HEK293 (cell line): ENCODE data around the gene GLI1.

Source experiments
- BCL11B ChIP-seq: fragments of 450-650 bp; formaldehyde crosslinking; IDR thresholded peaks from 2 replicates; pipeline ENCODE4 v1.5.1; 2016; ENCODE audit warnings: low read depth, missing biosample characterization, missing genetic modification characterization
- KLF10 ChIP-seq: fragments of 450-650 bp; IDR thresholded peaks from 2 replicates; pipeline ENCODE4 v1.5.1; 2018; ENCODE audit warnings: missing biosample characterization, mild to moderate bottlenecking, missing genetic modification characterization
- KLF16 ChIP-seq: fragments of 450-650 bp; formaldehyde crosslinking; IDR thresholded peaks from 2 replicates; pipeline ENCODE4 v1.5.1; 2017; ENCODE audit warnings: missing biosample characterization, missing genetic modification characterization
- KLF8 ChIP-seq: fragments of 450-650 bp; formaldehyde crosslinking; IDR thresholded peaks from 2 replicates; pipeline ENCODE4 v1.5.1; 2016; ENCODE audit warnings: missing biosample characterization, missing genetic modification characterization
- SP3 ChIP-seq: fragments of 450-650 bp; formaldehyde crosslinking; IDR thresholded peaks from 2 replicates; pipeline ENCODE4 v1.5.1; 2016; ENCODE audit warnings: missing biosample characterization, missing genetic modification characterization
- ZFP37 ChIP-seq: fragments of 450-650 bp; formaldehyde crosslinking; IDR thresholded peaks from 2 replicates; pipeline ENCODE4 v1.5.1; 2016; ENCODE audit warnings: missing biosample characterization, missing genetic modification characterization
- ZNF133 ChIP-seq: fragments of 450-650 bp; formaldehyde crosslinking; IDR thresholded peaks from 2 replicates; pipeline ENCODE4 v1.5.1; 2016; ENCODE audit warnings: missing biosample characterization, missing genetic modification characterization
- ZNF169 ChIP-seq: fragments of 450-650 bp; formaldehyde crosslinking; IDR thresholded peaks from 2 replicates; pipeline ENCODE4 v1.5.1; 2016; ENCODE audit warnings: missing biosample characterization, missing genetic modification characterization
- ZNF202 ChIP-seq: fragments of 450-650 bp; formaldehyde crosslinking; IDR thresholded peaks from 2 replicates; pipeline ENCODE4 v1.5.1; 2016; ENCODE audit warnings: missing biosample characterization, missing genetic modification characterization, borderline replicate concordance
- ZNF211 ChIP-seq: fragments of 450-650 bp; formaldehyde crosslinking; IDR thresholded peaks from 2 replicates; pipeline ENCODE4 v1.5.1; 2016; ENCODE audit warnings: low read depth, missing biosample characterization, missing genetic modification characterization
- ZNF214 ChIP-seq: fragments of 450-650 bp; formaldehyde crosslinking; IDR thresholded peaks from 2 replicates; pipeline ENCODE4 v1.5.1; 2017; ENCODE audit warnings: missing biosample characterization, mild to moderate bottlenecking, missing genetic modification characterization, borderline replicate concordance
- ZNF223 ChIP-seq: fragments of 450-650 bp; formaldehyde crosslinking; IDR thresholded peaks from 2 replicates; pipeline ENCODE4 v1.5.1; 2016; ENCODE audit warnings: missing biosample characterization, missing genetic modification characterization
- ZNF239 ChIP-seq: fragments of 450-650 bp; formaldehyde crosslinking; IDR thresholded peaks from 2 replicates; pipeline ENCODE4 v1.5.1; 2016; ENCODE audit warnings: missing biosample characterization, missing genetic modification characterization
- ZNF24 ChIP-seq: fragments of 450-650 bp; formaldehyde crosslinking; IDR thresholded peaks from 2 replicates; pipeline ENCODE4 v1.5.1; 2016; ENCODE audit warnings: missing biosample characterization, missing genetic modification characterization
- ZNF302 ChIP-seq: fragments of 450-650 bp; formaldehyde crosslinking; IDR thresholded peaks from 2 replicates; pipeline ENCODE4 v1.5.1; 2016; ENCODE audit warnings: missing biosample characterization, missing genetic modification characterization, low read depth
- ZNF37A ChIP-seq: fragments of 450-650 bp; IDR thresholded peaks from 2 replicates; pipeline ENCODE4 v1.5.1; 2018; ENCODE audit warnings: missing biosample characterization, missing genetic modification characterization
- ZNF404 ChIP-seq: fragments of 450-650 bp; formaldehyde crosslinking; IDR thresholded peaks from 2 replicates; pipeline ENCODE4 v1.5.1; 2017; ENCODE audit warnings: missing biosample characterization, missing genetic modification characterization
- ZNF571 ChIP-seq: fragments of 450-650 bp; formaldehyde crosslinking; IDR thresholded peaks from 2 replicates; pipeline ENCODE4 v1.5.0; 2017; ENCODE audit warnings: missing biosample characterization, missing genetic modification characterization
- ZNF621 ChIP-seq: fragments of 450-650 bp; formaldehyde crosslinking; IDR thresholded peaks from 2 replicates; pipeline ENCODE4 v1.5.1; 2017; ENCODE audit warnings: missing biosample characterization, missing genetic modification characterization
- ZNF629 ChIP-seq: fragments of 450-650 bp; formaldehyde crosslinking; IDR thresholded peaks from 2 replicates; pipeline ENCODE4 v1.5.1; 2017; ENCODE audit warnings: missing biosample characterization, missing genetic modification characterization
- ZNF776 ChIP-seq: fragments of 450-650 bp; formaldehyde crosslinking; IDR thresholded peaks from 2 replicates; pipeline ENCODE4 v1.5.0; 2017; ENCODE audit warnings: missing biosample characterization, missing genetic modification characterization, borderline replicate concordance
- ZNF785 ChIP-seq: fragments of 450-650 bp; formaldehyde crosslinking; IDR thresholded peaks from 2 replicates; pipeline ENCODE4 v1.5.1; 2016; ENCODE audit warnings: missing biosample characterization, missing genetic modification characterization
- TF ChIP-seq, protein P1 (sequence below): fragments of 450-650 bp; formaldehyde crosslinking; IDR thresholded peaks from 2 replicates; pipeline ENCODE4 v1.5.1; 2016; ENCODE audit warnings: missing biosample characterization, missing genetic modification characterization
- TF ChIP-seq, protein P2 (sequence below): fragments of 450-650 bp; formaldehyde crosslinking; IDR thresholded peaks from 2 replicates; pipeline ENCODE4 v1.5.1; 2016; ENCODE audit warnings: missing biosample characterization, missing genetic modification characterization
- TF ChIP-seq, protein P3 (sequence below): fragments of 450-650 bp; formaldehyde crosslinking; IDR thresholded peaks from 2 replicates; pipeline ENCODE4 v1.5.1; 2016; ENCODE audit warnings: missing biosample characterization, missing genetic modification characterization, low read depth
- TF ChIP-seq, protein P4 (sequence below): fragments of 450-650 bp; formaldehyde crosslinking; IDR thresholded peaks from 2 replicates; pipeline ENCODE4 v1.5.1; 2016; ENCODE audit warnings: missing biosample characterization, missing genetic modification characterization
- TF ChIP-seq, protein P5 (sequence below): fragments of 450-650 bp; formaldehyde crosslinking; IDR thresholded peaks from 2 replicates; pipeline ENCODE4 v1.5.1; 2017; ENCODE audit warnings: missing biosample characterization, missing genetic modification characterization
- TF ChIP-seq, protein P6 (sequence below): fragments of 450-650 bp; formaldehyde crosslinking; IDR thresholded peaks from 2 replicates; pipeline ENCODE4 v1.5.1; 2017; ENCODE audit warnings: missing biosample characterization, missing genetic modification characterization
- TF ChIP-seq, protein P7 (sequence below): fragments of 450-650 bp; formaldehyde crosslinking; IDR thresholded peaks from 2 replicates; pipeline ENCODE4 v1.5.1; 2016; ENCODE audit warnings: missing biosample characterization, missing genetic modification characterization
- TF ChIP-seq, protein P8 (sequence below): fragments of 450-650 bp; formaldehyde crosslinking; IDR thresholded peaks from 2 replicates; pipeline ENCODE4 v1.5.1; 2017; ENCODE audit warnings: missing biosample characterization, missing genetic modification characterization

The GLI1 gene

DNA sequence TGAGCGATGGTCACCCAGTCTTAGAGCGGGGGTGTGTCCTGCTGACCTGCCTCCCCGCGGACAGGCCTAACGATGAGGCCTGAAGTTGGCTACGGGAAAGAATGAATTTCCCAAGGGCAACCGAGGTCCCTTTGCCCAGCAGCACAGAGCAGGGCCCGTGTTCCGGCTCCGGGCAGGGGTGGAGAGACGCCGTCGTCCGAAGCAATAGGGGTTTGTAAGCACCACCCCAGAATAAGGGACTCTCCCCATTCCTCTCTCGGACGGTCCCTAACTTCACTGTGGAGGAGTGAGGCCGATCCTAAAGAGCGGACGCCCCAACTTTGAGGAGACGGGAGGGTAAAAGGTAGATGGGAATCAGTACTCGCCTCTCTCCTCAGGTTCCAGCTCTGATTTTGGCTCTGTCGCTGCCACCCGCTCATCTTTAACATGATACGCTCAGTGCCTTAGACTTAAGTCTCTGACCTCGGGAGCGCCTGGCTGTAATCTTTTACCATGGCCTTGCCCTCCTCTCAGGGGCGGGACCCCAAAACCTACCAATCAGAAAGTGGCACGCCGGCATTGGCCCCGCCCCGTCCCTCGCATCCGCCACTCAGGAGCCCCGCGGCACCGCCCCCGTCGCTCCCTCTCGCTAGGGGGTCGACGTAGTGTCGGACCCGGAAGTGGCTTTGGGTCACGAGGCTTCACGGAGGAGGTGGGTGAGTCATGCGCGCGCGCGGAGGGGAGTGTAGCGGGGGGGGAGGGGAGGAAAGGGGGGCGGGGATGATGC, 60.7 kb downstream of the GLI1 start, which contains the start of gene DDIT3 (continued):
- TF ChIP-seq, protein P1, sequence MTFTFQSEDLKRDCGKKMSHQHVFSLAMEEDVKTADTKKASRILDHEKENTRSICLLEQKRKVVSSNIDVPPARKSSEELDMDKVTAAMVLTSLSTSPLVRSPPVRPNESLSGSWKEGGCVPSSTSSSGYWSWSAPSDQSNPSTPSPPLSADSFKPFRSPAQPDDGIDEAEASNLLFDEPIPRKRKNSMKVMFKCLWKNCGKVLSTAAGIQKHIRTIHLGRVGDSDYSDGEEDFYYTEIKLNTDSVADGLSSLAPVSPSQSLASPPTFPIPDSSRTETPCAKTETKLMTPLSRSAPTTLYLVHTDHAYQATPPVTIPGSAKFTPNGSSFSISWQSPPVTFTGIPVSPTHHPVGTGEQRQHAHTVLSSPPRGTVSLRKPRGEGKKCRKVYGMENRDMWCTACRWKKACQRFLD (tag by site-specific recombination), result no peak
- TF ChIP-seq BCL11B (peak; percentile 78; the same call in 1 of the 2 replicates), ZNF24 (peak; percentile 75; the same call in 1 of the 2 replicates), ZNF239 (tag by site-specific recombination) (no peak), KLF8 (tag by site-specific recombination) (peak; percentile 60), KLF16 (tag by site-specific recombination) (peak; percentile 91), SP3 (tag by site-specific recombination) (peak; percentile 93), ZNF37A (no peak), ZNF169 (0 out of 2 replicates have a peak, but pooled peaks have one; percentile 26), ZNF223 (tag by site-specific recombination) (no peak), ZNF629 (tag by site-specific recombination) (peak; percentile 67), ZNF571 (no peak), ZNF302 (tag by site-specific recombination) (no peak), ZNF621 (tag by site-specific recombination) (no peak), ZNF211 (no peak), ZNF404 (tag by site-specific recombination) (no peak), KLF10 (tag by site-specific recombination) (peak; percentile 99), ZNF776 (no peak), ZNF202 (tag by site-specific recombination) (no peak), ZFP37 (tag by site-specific recombination) (peak; percentile 69; the same call in 1 of the 2 replicates), ZNF133 (tag by site-specific recombination) (no peak), ZNF214 (no peak), ZNF785 (tag by site-specific recombination) (no peak)
- TF ChIP-seq, protein P2, sequence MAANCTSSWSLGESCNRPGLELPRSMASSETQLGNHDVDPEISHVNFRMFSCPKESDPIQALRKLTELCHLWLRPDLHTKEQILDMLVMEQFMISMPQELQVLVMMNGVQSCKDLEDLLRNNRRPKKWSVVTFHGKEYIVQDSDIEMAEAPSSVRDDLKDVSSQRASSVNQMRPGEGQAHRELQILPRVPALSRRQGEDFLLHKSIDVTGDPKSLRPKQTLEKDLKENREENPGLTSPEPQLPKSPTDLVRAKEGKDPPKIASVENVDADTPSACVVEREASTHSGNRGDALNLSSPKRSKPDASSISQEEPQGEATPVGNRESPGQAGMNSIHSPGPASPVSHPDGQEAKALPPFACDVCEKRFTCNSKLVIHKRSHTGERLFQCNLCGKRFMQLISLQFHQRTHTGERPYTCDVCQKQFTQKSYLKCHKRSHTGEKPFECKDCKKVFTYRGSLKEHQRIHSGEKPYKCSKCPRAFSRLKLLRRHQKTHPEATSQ (tag by site-specific recombination), result no peak
- TF ChIP-seq, protein P3, sequence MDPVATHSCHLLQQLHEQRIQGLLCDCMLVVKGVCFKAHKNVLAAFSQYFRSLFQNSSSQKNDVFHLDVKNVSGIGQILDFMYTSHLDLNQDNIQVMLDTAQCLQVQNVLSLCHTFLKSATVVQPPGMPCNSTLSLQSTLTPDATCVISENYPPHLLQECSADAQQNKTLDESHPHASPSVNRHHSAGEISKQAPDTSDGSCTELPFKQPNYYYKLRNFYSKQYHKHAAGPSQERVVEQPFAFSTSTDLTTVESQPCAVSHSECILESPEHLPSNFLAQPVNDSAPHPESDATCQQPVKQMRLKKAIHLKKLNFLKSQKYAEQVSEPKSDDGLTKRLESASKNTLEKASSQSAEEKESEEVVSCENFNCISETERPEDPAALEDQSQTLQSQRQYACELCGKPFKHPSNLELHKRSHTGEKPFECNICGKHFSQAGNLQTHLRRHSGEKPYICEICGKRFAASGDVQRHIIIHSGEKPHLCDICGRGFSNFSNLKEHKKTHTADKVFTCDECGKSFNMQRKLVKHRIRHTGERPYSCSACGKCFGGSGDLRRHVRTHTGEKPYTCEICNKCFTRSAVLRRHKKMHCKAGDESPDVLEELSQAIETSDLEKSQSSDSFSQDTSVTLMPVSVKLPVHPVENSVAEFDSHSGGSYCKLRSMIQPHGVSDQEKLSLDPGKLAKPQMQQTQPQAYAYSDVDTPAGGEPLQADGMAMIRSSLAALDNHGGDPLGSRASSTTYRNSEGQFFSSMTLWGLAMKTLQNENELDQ (tag by site-specific recombination), result no peak
- TF ChIP-seq, protein P4, sequence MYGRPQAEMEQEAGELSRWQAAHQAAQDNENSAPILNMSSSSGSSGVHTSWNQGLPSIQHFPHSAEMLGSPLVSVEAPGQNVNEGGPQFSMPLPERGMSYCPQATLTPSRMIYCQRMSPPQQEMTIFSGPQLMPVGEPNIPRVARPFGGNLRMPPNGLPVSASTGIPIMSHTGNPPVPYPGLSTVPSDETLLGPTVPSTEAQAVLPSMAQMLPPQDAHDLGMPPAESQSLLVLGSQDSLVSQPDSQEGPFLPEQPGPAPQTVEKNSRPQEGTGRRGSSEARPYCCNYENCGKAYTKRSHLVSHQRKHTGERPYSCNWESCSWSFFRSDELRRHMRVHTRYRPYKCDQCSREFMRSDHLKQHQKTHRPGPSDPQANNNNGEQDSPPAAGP (tag by site-specific recombination), result peak; percentile 21
- TF ChIP-seq, protein P5, sequence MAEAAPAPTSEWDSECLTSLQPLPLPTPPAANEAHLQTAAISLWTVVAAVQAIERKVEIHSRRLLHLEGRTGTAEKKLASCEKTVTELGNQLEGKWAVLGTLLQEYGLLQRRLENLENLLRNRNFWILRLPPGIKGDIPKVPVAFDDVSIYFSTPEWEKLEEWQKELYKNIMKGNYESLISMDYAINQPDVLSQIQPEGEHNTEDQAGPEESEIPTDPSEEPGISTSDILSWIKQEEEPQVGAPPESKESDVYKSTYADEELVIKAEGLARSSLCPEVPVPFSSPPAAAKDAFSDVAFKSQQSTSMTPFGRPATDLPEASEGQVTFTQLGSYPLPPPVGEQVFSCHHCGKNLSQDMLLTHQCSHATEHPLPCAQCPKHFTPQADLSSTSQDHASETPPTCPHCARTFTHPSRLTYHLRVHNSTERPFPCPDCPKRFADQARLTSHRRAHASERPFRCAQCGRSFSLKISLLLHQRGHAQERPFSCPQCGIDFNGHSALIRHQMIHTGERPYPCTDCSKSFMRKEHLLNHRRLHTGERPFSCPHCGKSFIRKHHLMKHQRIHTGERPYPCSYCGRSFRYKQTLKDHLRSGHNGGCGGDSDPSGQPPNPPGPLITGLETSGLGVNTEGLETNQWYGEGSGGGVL (tag by site-specific recombination), result peak; percentile 91
- TF ChIP-seq, protein P6, sequence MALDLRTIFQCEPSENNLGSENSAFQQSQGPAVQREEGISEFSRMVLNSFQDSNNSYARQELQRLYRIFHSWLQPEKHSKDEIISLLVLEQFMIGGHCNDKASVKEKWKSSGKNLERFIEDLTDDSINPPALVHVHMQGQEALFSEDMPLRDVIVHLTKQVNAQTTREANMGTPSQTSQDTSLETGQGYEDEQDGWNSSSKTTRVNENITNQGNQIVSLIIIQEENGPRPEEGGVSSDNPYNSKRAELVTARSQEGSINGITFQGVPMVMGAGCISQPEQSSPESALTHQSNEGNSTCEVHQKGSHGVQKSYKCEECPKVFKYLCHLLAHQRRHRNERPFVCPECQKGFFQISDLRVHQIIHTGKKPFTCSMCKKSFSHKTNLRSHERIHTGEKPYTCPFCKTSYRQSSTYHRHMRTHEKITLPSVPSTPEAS (tag by site-specific recombination), result no peak
- TF ChIP-seq, protein P7, sequence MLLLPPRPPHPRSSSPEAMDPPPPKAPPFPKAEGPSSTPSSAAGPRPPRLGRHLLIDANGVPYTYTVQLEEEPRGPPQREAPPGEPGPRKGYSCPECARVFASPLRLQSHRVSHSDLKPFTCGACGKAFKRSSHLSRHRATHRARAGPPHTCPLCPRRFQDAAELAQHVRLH, result no peak
- TF ChIP-seq, protein P8, sequence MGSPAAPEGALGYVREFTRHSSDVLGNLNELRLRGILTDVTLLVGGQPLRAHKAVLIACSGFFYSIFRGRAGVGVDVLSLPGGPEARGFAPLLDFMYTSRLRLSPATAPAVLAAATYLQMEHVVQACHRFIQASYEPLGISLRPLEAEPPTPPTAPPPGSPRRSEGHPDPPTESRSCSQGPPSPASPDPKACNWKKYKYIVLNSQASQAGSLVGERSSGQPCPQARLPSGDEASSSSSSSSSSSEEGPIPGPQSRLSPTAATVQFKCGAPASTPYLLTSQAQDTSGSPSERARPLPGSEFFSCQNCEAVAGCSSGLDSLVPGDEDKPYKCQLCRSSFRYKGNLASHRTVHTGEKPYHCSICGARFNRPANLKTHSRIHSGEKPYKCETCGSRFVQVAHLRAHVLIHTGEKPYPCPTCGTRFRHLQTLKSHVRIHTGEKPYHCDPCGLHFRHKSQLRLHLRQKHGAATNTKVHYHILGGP (tag by site-specific recombination), result no peak
